Measurements from ENCODE around the gene USP34. TPM values are rescaled to one million over a fixed set of nuclear protein-coding genes. Genes with fewer than 3 reads are reported as not detected.

Gene USP34
- total and polyA plus RNA-seq, 2 of the 8 experiments (the other 6 are each of a cell fraction or from before 2014, with no cell fraction given) = 56.7 to 91.7 TPM

- TF ChIP-seq ATF2 (IDR thresholded peaks at IDR 0.05; ENCODE audit: low read length) = no peak
- TF ChIP-seq POLR2A (IDR thresholded peaks at IDR 0.05; ENCODE audit: control extremely low read depth in 1 of 2, low read depth in 2 of 2, low read length in 2 of 2) = no peak
- TF ChIP-seq RBBP5 (IDR thresholded peaks at IDR 0.05; ENCODE audit: borderline replicate concordance, low read depth, low read length) = no peak
- no peak for TF ChIP-seq ASH2L (IDR thresholded peaks at IDR 0.05; ENCODE audit: low read length)
- no peak for TF ChIP-seq CBX8 (IDR thresholded peaks at IDR 0.05; ENCODE audit: borderline replicate concordance, low read depth, low read length)
These were observed 135.7 kb downstream of the USP34 start (continued) for GRCh38 chr2:61335187-61335586.

Measured in H1 (cell line).